B cell (primary cell): ENCODE data around the gene EXT2.

Experiments
- CTCF ChIP-seq: fragments of 200-600 bp; IDR thresholded peaks from one replicate; pipeline ENCODE4 v1.8.0; 2022; ENCODE audit warnings: antibody characterized with exemption, mild to moderate bottlenecking
- EZH2 ChIP-seq: IDR thresholded peaks from 2 replicates; pipeline ENCODE4 v1.6.1; 2012; ENCODE audit warnings: borderline replicate concordance, low read depth, mild to moderate bottlenecking, moderate library complexity, low read length; ENCODE audit not compliant: insufficient read depth, poor library complexity, severe bottlenecking

DNA sequence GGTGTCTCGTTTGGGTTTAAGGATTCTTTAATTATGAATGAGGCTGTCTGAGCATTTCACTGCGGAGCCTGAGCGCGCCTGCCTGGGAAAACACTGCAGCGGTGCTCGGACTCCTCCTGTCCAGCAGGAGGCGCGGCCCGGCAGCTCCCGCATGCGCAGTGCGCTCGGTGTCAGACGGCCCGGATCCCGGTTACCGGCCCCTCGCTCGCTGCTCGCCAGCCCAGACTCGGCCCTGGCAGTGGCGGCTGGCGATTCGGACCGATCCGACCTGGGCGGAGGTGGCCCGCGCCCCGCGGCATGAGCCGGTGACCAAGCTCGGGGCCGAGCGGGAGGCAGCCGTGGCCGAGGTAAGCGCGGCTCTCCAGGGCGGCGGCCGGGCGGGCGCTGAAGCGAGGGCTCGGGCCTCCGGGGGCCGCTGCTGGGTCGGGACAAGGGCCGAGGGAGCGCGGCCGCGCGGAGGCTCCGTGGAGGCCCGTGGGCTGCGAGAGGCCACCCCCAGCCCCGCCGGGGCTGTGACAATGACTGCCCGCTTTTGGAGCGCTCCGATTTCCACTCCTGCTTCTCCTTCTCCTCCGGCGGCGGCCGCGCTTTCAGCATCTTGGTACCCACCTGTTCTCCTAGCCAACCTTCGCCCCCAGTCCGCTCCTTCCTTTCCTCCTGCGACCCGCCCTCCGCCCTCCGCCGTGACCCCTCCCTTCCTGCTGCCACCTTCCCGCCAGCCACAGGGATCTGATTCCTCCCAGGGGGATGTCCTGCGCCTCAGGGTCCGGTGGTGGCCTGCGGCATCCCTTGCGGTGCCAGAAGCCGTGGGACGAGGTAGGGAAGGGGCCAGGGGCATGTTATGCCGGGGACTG lies at the start of gene EXT2:
- TF ChIP-seq CTCF: peak; percentile 95
- TF ChIP-seq EZH2: no peak
